GM18526 (cell line): Measurements from ENCODE around the gene F2RL3.

Experiments used
- POLR2A ChIP-seq: IDR thresholded peaks from 3 replicates; pipeline ENCODE4 v1.6.1; 2011; ENCODE audit not compliant: insufficient read length; ENCODE audit errors: extremely low read depth

The F2RL3 gene

DNA sequence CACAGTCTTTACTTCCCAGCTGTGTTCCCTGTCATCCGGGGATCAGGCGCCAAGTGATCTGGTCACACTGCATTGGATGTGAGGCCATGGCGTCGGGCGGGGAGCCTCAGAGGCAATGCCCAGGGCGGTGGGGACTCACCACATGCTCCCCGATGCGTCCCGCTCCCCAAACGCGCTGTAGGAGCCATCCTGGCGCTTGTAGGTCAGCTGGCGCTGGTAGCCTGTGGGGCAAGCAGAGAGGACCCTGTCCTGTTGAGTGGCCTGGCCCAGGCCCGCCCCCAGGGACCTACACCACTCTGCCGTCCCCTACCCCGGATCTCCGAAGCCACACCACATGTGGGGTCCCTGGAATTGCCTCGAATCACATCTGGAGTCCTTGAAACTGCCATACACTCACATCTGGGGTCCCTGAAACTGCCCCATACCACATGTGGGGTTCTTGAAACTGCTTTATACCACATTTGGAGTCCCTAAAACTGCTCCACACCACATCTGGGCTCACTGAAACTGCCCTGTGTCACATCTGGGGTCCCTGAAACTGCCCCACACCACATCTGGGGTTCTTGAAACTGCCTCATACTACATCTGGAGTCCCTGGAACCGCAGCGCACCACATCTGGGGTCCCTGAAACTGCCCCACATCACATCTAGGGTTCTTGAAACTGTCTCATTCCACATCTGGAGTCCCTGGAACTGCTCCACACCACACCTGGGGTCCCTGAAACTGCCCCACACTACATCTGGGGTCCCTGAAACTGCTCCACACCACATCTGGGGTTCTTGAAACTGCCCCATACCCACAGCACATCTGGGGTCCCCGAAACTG lies 33.2 kb downstream of the F2RL3 start:
- no peak for TF ChIP-seq POLR2A

DNA sequence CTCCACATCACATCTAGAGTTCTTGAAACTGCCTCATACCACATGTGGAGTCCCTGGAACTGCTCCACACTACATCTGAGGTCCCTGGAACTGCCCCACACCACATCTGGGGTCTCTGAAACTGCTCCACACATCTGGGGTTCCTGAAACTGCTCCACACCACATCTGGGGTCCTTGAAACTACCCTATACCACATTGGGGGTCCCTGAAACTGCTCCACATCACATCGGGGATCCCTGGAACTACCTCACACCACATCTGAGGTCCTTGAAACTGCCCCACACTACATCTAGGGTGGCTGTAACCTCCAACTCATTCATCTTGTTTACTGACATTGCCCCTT lies 33.8 kb downstream of the F2RL3 start:
- TF ChIP-seq POLR2A: no peak

DNA sequence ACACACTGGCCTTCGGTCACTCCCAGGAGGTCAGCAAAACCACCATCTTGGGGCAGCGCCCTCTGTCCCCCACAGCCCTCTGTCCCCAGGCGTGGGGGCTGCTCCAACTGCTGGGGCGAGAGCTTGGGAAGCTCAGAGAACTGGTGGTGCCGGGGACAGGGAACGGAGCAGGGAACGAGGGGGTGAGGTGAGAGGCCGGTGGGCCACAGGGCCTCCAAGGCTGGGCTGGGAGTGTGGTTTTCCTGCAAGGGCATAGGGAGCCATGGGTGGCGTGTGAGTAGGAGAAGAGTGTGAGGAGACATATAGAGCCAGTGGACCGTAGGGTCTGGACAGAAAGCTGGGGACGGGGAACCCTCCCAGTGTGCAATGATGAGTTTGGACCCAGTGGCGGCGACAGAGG lies 34.1 kb downstream of the F2RL3 start:
- TF ChIP-seq POLR2A: no peak

DNA sequence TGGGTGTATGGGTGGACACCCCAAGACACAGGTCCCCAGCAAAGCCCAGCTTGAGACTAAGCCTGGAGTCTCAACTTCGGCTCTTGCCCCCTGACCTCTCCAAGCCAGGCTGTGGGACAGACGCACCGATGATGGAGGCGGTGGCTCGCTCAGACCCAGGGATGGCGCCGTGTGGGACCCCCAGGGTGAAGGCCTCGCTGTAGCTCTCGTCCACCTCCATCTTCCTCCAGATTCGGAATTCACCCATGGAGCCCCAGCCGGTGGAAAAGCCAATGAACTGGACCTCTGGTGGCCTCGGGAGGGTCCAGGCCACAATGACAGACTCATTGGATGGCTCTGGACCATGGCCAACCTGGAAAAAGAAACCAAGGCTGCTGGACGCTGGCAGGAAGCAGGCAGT lies 39.1 kb downstream of the F2RL3 start:
- no peak for TF ChIP-seq POLR2A

DNA sequence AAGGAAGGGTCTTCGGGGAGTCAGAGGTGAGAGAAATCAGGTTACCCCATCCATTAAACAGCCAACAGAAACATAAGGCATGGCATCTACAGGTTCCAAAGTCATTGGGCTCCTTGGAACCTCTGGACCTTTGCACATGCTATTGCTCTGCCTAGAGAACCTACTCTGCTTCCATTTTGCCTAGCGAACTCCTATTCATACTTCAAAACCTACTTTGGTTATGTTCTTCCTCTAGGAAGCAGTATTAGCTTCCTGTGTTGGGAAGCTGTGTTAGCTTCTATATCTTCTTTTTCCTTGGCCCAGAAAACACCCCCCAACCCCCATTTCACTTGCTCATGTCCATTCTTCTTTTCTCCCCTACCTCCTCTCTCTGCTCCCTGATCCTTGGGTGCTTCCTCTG lies 39.6 kb downstream of the F2RL3 start:
- no peak for TF ChIP-seq POLR2A

DNA sequence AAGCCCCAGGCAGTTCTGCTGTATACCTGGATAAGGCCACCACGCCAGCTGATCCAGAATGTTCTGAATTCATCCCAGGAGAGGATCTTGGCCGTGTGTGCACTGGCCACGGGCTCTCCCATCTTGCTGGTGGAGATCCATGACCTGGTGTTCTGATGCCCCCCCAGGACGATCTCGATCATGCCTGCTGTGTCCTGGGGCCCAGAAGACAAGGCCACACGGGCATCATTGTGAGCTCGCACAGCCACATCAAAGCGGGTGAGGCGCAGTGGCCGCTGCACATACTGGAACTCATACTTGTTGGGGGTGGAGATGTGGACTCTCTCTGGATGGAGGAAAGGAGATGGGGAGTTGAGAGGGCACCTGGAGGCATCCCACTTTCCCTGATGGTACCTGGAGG lies 40.1 kb downstream of the F2RL3 start:
- TF ChIP-seq POLR2A: no peak

DNA sequence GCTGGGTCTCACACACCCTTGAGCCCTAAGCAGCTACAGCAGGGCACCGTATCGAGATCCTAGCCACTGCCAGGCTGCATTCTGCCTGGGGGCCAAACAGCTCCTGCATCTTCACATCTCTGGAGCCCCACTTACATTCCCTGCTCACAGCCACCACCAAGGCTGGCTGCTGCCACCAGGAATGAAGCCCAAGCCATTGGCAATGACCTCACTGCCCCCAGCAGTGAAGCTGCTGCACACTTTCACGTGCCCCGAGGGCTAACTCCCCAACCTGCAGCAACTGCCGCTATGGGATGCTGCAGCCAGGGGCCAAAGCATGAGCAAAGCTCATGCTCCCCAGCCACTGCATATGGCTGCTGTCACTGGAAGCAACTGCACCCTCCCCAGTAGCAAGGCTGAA lies 42.0 kb downstream of the F2RL3 start:
- TF ChIP-seq POLR2A: no peak

DNA sequence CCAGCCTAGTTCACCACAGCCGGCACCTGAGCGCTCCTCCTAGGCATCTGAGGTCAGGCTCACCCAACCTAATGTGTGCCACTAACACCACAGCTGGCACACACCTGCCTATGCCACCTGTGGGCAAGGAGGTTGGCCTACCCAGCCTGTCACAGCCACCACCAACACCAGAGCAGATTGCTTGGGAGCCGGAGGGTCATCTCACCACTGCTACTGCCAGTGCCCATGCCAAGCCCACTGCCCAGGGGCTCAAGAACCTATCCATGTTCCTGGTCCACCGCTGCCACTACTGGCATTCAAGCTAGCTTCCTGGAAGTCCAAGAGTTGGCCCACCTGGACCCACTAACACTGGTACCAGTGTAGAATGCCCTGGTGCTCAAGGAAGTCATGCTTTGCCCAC lies 42.5 kb downstream of the F2RL3 start:
- no peak for TF ChIP-seq POLR2A

DNA sequence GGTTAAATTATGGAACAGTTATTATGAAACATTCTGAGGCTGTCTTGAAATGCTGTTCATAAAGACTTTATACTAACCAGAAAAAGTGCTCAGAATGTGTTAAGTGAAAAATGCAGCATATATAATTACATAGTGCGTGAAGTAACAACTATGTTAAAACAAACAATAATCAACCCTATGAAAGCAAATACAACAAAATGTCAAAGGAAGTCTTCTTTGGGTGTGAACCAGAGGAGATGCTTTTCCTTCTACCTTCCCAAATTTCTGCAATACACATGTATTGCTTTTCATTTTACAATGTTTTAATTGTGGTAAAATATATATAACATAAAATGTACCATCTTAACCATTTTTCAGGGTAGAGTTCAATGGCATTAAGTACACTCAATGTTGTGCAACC lies 45.7 kb downstream of the F2RL3 start:
- TF ChIP-seq POLR2A: no peak

DNA sequence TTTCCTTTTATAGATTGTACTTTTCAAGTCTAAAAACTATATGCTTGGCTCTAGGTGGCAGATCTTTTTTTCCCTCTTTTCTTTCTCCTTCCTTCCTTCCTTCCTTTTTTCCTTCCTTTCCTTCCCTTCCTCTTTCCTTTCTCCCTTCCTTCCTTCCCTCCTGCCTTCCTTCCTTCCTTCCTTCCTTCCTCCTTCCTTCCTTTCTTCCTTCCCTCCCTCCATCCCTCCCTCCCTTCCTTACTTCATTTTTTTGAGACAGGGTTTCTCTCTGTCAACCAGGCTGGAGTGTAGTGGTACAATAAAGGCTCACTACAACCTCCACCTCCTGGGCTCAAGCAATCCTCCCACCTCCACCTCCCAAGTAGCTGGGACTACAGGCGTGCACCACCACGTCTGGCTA lies 48.1 kb downstream of the F2RL3 start:
- no peak for TF ChIP-seq POLR2A

DNA sequence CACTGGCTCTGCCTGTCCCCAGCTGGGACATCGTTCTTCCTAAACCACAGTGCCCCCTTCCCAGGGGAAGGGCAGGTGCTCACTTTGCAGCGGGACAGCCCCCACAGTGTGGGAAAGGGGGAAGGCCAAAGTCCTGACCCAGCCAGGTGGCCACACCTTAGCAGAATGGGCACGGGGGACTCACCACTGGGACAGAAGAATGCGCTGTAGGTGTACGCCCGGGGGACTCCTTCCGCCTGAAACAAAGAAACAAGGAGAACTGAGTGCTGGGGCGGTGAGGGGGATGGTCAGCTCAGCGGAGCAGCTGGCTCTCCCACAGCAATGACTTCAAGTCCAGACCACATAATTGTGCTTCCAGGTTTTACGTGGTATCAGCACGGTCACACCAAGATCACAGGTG lies 49.4 kb downstream of the F2RL3 start:
- TF ChIP-seq POLR2A: no peak

DNA sequence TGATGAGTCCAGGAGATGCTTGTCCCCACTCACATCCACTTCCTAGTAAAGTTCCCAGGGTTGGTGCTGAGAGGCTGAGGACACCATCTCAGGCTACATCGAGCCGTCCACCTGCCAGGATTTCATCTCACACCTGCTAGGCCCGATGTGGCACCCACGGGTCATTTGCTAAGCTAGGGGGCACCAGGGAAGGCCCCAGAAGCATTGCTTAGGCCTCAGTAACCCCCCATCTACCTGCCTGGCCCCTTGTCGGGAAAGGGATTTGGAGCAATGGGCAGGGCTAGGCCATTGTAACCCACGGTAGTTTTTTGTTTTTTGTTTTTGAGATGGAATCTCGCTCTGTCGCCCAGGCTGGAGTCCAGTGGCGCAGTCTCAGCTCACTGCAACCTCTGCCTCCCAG lies 51.8 kb downstream of the F2RL3 start:
- no peak for TF ChIP-seq POLR2A
